ENCODE results near the gene CNPY4.

DNA sequence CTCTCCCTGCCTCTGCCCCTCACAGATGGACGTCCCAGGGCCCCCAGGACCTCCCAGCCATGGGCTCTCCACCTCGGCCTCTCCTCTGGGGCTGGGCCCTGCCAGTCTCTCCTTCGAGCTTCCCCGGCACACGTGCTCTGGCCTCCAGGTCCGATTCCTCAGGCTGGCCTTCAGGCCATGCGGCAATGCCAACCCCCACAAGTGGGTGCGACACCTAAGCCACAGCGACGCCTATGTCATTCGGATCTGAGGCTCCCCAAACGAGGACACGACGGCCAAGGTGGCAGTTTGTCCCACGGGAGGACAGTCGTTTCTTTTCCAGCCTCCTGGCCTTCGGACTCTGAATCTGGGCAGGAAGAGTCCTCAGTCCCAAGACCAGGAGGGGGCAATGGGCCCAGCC lies 12.8 kb upstream of the CNPY4 start:
- no peak for TF ChIP-seq FOXM1 (IDR thresholded peaks at IDR 0.05; ENCODE audit: borderline replicate concordance)
- TF ChIP-seq SP1 (IDR thresholded peaks at IDR 0.05), result no peak
- TF ChIP-seq FOXA1 (IDR thresholded peaks at IDR 0.05), result no peak
- TF ChIP-seq TARDBP (IDR thresholded peaks at IDR 0.05), result no peak
- TF ChIP-seq BHLHE40 (IDR thresholded peaks at IDR 0.05; ENCODE audit: borderline replicate concordance), result no peak
- no peak for TF ChIP-seq FOXK2 (IDR thresholded peaks at IDR 0.05)
- TF ChIP-seq ELF4 (IDR thresholded peaks at IDR 0.05), result no peak

Measured in HEK293T (cell line).